ENCODE data around the gene PRR5. TPM values are rescaled to one million over a fixed set of nuclear protein-coding genes. Genes with fewer than 3 reads are reported as not detected.

The PRR5 gene
- total RNA-seq, 1 experiment from 2014 or later, result 11.8 TPM

DNA sequence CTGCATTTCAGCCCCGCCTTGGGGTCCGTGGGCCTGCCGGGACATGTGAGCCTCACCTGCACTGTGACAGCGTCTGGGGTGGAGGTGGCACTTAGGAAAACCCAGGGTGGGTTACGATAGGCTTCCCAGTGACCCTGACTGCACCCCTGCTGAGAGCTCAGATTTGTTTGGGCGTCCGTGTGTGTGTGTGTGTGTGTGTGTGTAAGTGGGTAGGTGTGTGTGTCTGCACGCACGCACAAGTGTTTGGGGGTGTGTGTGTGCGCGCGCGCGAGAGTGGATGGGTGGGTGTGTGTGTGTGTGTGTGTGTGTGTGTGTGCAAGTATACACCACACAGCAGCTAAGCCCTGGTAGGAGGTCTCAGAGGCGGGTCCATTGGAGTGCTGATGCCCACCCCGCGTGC, 38.3 kb downstream of the PRR5 start:
- Histone ChIP-seq H3K23me2 (ENCODE audit: insufficient read length, low read depth, low read length, poor library complexity, severe bottlenecking) (no peaks in the 10 kb centered on the region), H3K27ac (ENCODE audit: insufficient read length, low read depth, low read length) (no peak overlapping the region), H4K20me1 (ENCODE audit: control insufficient read depth, insufficient read depth, insufficient read length) (no peaks in the 10 kb centered on the region), H3K4ac (ENCODE audit: low read depth, low read length) (no peak overlapping the region), H3K27me3 (ENCODE audit: insufficient read depth, low read length) (no peaks in the 10 kb centered on the region), H3K56ac (ENCODE audit: insufficient read length, low read depth, low read length) (no peak overlapping the region), H3K9ac (ENCODE audit: extremely low read depth, insufficient read length, low read length) (no peak overlapping the region), H2BK12ac (ENCODE audit: insufficient read length, low read depth, low read length) (no peak overlapping the region), H2AK5ac (ENCODE audit: insufficient read length, low read length) (no peak overlapping the region), H4K91ac (ENCODE audit: insufficient read length, low read depth, low read length) (no peak overlapping the region), H3K4me1 (ENCODE audit: insufficient read depth, low read length) (no peaks in the 10 kb centered on the region; the same call in 1 of the 2 replicates), H2BK120ac (ENCODE audit: low read depth, low read length, poor library complexity, severe bottlenecking) (no peak overlapping the region), H3K23ac (ENCODE audit: insufficient read length, low read depth, low read length) (no peak overlapping the region), H3K9me3 (ENCODE audit: control insufficient read depth, low read depth, low read length) (no peaks in the 10 kb centered on the region), H3K79me2 (ENCODE audit: insufficient read depth, low read length) (no peaks in the 10 kb centered on the region), H3K4me2 (ENCODE audit: insufficient read depth, insufficient read length, low read length) (no peak overlapping the region), H4K8ac (replicated peaks; ENCODE audit: insufficient read length, low read depth, low read length) (no peak overlapping the region), H2AFZ (ENCODE audit: low read length) (no peak overlapping the region), H3K79me1 (ENCODE audit: insufficient read depth, low read depth, low read length, poor library complexity, severe bottlenecking) (no peaks in the 10 kb centered on the region), H2BK15ac (ENCODE audit: low read depth, low read length) (no peak overlapping the region), H3T11ph (ENCODE audit: low read length) (no peak overlapping the region), H3K14ac (ENCODE audit: insufficient read depth, low read length) (no peak overlapping the region; the same call in 1 of the 2 replicates), H4K5ac (ENCODE audit: insufficient read length, low read depth, low read length) (no peak overlapping the region), H2BK5ac (ENCODE audit: insufficient read length, low read length) (no peak overlapping the region), H2BK20ac (ENCODE audit: low read depth, low read length, poor library complexity, severe bottlenecking) (no peak overlapping the region), H3K18ac (ENCODE audit: insufficient read length, low read depth, low read length) (no peak overlapping the region)
- Mint-ChIP-seq H3K27me3 (ENCODE audit: low read depth) (peaks cover 34% of the 10 kb centered on the region), H3K4me3 (no peak overlapping the region; a peak in 1 of 5 replicates), H3K9me3 (0 out of 5 replicates have a peak, but pooled peaks cover 0 to 2% of the 10 kb centered on the region in 2 experiments), H3K27ac (no peak overlapping the region), H3K4me1 (peaks cover 14 to 30% of the 10 kb centered on the region in 2 experiments), H3K36me3 (ENCODE audit: insufficient read depth in 1 of 3, low read depth in 3 of 3) (no peaks in the 10 kb centered on the region; a peak in 1 of 7 replicates)
- TF ChIP-seq, protein P1, sequence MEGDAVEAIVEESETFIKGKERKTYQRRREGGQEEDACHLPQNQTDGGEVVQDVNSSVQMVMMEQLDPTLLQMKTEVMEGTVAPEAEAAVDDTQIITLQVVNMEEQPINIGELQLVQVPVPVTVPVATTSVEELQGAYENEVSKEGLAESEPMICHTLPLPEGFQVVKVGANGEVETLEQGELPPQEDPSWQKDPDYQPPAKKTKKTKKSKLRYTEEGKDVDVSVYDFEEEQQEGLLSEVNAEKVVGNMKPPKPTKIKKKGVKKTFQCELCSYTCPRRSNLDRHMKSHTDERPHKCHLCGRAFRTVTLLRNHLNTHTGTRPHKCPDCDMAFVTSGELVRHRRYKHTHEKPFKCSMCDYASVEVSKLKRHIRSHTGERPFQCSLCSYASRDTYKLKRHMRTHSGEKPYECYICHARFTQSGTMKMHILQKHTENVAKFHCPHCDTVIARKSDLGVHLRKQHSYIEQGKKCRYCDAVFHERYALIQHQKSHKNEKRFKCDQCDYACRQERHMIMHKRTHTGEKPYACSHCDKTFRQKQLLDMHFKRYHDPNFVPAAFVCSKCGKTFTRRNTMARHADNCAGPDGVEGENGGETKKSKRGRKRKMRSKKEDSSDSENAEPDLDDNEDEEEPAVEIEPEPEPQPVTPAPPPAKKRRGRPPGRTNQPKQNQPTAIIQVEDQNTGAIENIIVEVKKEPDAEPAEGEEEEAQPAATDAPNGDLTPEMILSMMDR (conservative IDR thresholded peaks at IDR 0.05), result no peak
- no peak for DNase-seq
- no CpG with 5 or more reads among the region's 17 CpGs for WGBS (ENCODE audit: extremely low coverage, insufficient read length, low lambda C conversion rate)
